CD4-positive, CD25-positive, alpha-beta regulatory T cell (primary cell): ENCODE data around the gene TMEM255A. TPM values are rescaled to one million over a fixed set of nuclear protein-coding genes. Genes with fewer than 3 reads are reported as not detected.

ENCODE experiments used
- ATAC-seq, 2 donors: fragments of 150-1000 bp; cut with Tn5 transposase; one replicate each; pipeline ENCODE4 v1.10.0; 2021; ENCODE audit warnings: low read depth in 2 of 2, moderate number of reproducible peaks in 2 of 2, moderate library complexity in 1 of 2
- DNase-seq, 3 donors: peaks; one replicate each; pipeline versions ENCODE4 v3.0.0 to v3.0.0-alpha.2; 2012 to 2022; ENCODE audit warnings: mixed read lengths in 1 of 3
- H3K27ac ChIP-seq: one replicate; pipeline ENCODE4 v1.7.0; 2013; ENCODE audit warnings: mild to moderate bottlenecking, low read length; ENCODE audit not compliant: insufficient read depth, poor library complexity, severe bottlenecking
- H3K27me3 ChIP-seq: one replicate; pipeline ENCODE4 v1.7.0; 2013; ENCODE audit warnings: low read length; ENCODE audit not compliant: control insufficient read depth, insufficient read depth
- H3K36me3 ChIP-seq: one replicate; pipeline ENCODE4 v1.7.0; 2013; ENCODE audit warnings: mild to moderate bottlenecking, low read length, moderate library complexity; ENCODE audit not compliant: control insufficient read depth, insufficient read depth
- H3K4me1 ChIP-seq: 2 replicates; pipeline ENCODE4 v1.7.0; 2013; ENCODE audit warnings: mild to moderate bottlenecking, low read length; ENCODE audit not compliant: insufficient read depth, control insufficient read depth, poor library complexity, severe bottlenecking
- H3K4me3 ChIP-seq: one replicate; pipeline ENCODE4 v1.7.0; 2013; ENCODE audit warnings: low read depth, mild to moderate bottlenecking, low read length, moderate library complexity
- H3K9me3 ChIP-seq, 2 experiments: 1 replicate in 1 of 2; 2 replicates in 1 of 2; pipeline ENCODE4 v1.7.0; 2013; ENCODE audit warnings: low read length in 2 of 2, mild to moderate bottlenecking in 1 of 2, moderate library complexity in 1 of 2; ENCODE audit not compliant: control insufficient read depth in 2 of 2
- H3K27ac Mint-ChIP-seq, 3 donors: one replicate each; pipeline ENCODE4 v1.8.0; 2020 to 2022; ENCODE audit warnings: mild to moderate bottlenecking in 3 of 3, mixed read lengths in 3 of 3, moderate library complexity in 2 of 3
- H3K27me3 Mint-ChIP-seq: one replicate; pipeline ENCODE4 v1.8.0; 2022; ENCODE audit warnings: mild to moderate bottlenecking, mixed read lengths
- H3K36me3 Mint-ChIP-seq: one replicate; pipeline ENCODE4 v1.8.0; 2020; ENCODE audit warnings: mixed read lengths
- H3K4me1 Mint-ChIP-seq, 4 donors: one replicate each; pipeline ENCODE4 v1.8.0; 2020 to 2022; ENCODE audit warnings: mixed read lengths in 4 of 4, mild to moderate bottlenecking in 1 of 4
- H3K4me3 Mint-ChIP-seq, 4 donors: one replicate each; pipeline ENCODE4 v1.8.0; 2020 to 2022; ENCODE audit warnings: mild to moderate bottlenecking in 4 of 4, mixed read lengths in 4 of 4, moderate library complexity in 3 of 4
- H3K9me3 Mint-ChIP-seq, 7 donors: one replicate each; pipeline ENCODE4 v1.8.0; 2020 to 2022; ENCODE audit warnings: mixed read lengths in 7 of 7, mild to moderate bottlenecking in 3 of 7, moderate library complexity in 2 of 7
- polyA plus RNA-seq, 4 donors: library from polyadenylated mRNA; unstranded; fragments of 300-500 nt; fragmentation: Illumina TruSeq; gene quantifications; one replicate each; pipeline ENCODE4 v1.2.3, GENCODE V29; 2021
- total RNA-seq: library from RNA; stranded (reverse); gene quantifications from one replicate; pipeline ENCODE4 v1.2.3, GENCODE V29; 2022

The TMEM255A gene
- total and polyA plus RNA-seq, 5 donors from 2014 or later = 0.07 TPM; not detected in 4

GRCh38 chrX:120242813-120243212 lies 68.4 kb downstream of the TMEM255A start:
- H3K9me3 ChIP-seq = no peaks in the 10 kb centered on the region
- peaks cover 6% of the 10 kb centered on the region for H3K36me3 ChIP-seq
- no peaks in the 10 kb centered on the region for H3K27me3 Mint-ChIP-seq
- peaks cover 5% of the 10 kb centered on the region for H3K27me3 ChIP-seq
- no peaks in the 10 kb centered on the region for H3K9me3 Mint-ChIP-seq
- peaks cover 8% of the 10 kb centered on the region for H3K4me1 ChIP-seq
- ATAC-seq = no peak
- no peak for DNase-seq
- peaks cover 13 to 18% (median 14%) of the 10 kb centered on the region in 4 donors for H3K4me1 Mint-ChIP-seq
- H3K36me3 Mint-ChIP-seq = peaks cover 3% of the 10 kb centered on the region
- no peak overlapping the region for H3K27ac ChIP-seq
- peak overlapping the region in 1 of 4 donors; percentile 65 for H3K4me3 Mint-ChIP-seq
- no peak overlapping the region for H3K4me3 ChIP-seq
- H3K27ac Mint-ChIP-seq = no peak overlapping the region

GRCh38 chrX:120238933-120239332 lies 72.3 kb downstream of the TMEM255A start:
- peaks cover 9% of the 10 kb centered on the region for H3K36me3 ChIP-seq
- no peak for ATAC-seq
- H3K36me3 Mint-ChIP-seq = peaks cover 11% of the 10 kb centered on the region
- H3K4me1 ChIP-seq = peaks cover 4% of the 10 kb centered on the region
- no peak for DNase-seq
- H3K27ac Mint-ChIP-seq = no peak overlapping the region
- H3K27ac ChIP-seq = no peak overlapping the region
- H3K9me3 Mint-ChIP-seq = no peaks in the 10 kb centered on the region
- no peaks in the 10 kb centered on the region for H3K27me3 Mint-ChIP-seq
- H3K9me3 ChIP-seq = no peaks in the 10 kb centered on the region
- H3K4me1 Mint-ChIP-seq = peaks cover 6 to 14% (median 10%) of the 10 kb centered on the region in 4 donors
- H3K4me3 ChIP-seq = no peak overlapping the region
- no peaks in the 10 kb centered on the region for H3K27me3 ChIP-seq
- H3K4me3 Mint-ChIP-seq = no peak overlapping the region

- H3K4me1 Mint-ChIP-seq = peaks cover 0 to 2% (median 0%) of the 10 kb centered on the region in 4 donors
- H3K4me1 ChIP-seq = no peaks in the 10 kb centered on the region
- peaks cover 11% of the 10 kb centered on the region for H3K36me3 Mint-ChIP-seq
- DNase-seq (no peak), ATAC-seq (no peak)
- H3K9me3 Mint-ChIP-seq = no peaks in the 10 kb centered on the region
- H3K27ac Mint-ChIP-seq = no peak overlapping the region
- no peaks in the 10 kb centered on the region for H3K27me3 ChIP-seq
- no peaks in the 10 kb centered on the region for H3K27me3 Mint-ChIP-seq
- no peak overlapping the region for H3K4me3 Mint-ChIP-seq
- H3K9me3 ChIP-seq = no peaks in the 10 kb centered on the region
- H3K27ac ChIP-seq = no peak overlapping the region
- no peak overlapping the region for H3K4me3 ChIP-seq
- peaks cover 9% of the 10 kb centered on the region for H3K36me3 ChIP-seq
Observed at GRCh38 chrX:120236687-120237479, 74.4 kb downstream of the TMEM255A start.

GRCh38 chrX:120235284-120235683 lies 76.0 kb downstream of the TMEM255A start:
- Mint-ChIP-seq H3K36me3 (peaks cover 11% of the 10 kb centered on the region), H3K4me1 (no peaks in the 10 kb centered on the region), H3K27me3 (no peaks in the 10 kb centered on the region), H3K27ac (no peak overlapping the region), H3K9me3 (no peaks in the 10 kb centered on the region), H3K4me3 (no peak overlapping the region)
- Histone ChIP-seq H3K36me3 (peaks cover 9% of the 10 kb centered on the region), H3K9me3 (no peaks in the 10 kb centered on the region), H3K4me1 (no peaks in the 10 kb centered on the region), H3K27me3 (no peaks in the 10 kb centered on the region), H3K4me3 (no peak overlapping the region), H3K27ac (no peak overlapping the region)
- DNase-seq = no peak
- no peak for ATAC-seq

GRCh38 chrX:120228187-120228908 lies 82.9 kb downstream of the TMEM255A start:
- peaks cover 0 to 2% (median 0%) of the 10 kb centered on the region in 4 donors for H3K4me1 Mint-ChIP-seq
- Histone ChIP-seq H3K4me1 (no peaks in the 10 kb centered on the region), H3K36me3 (peaks cover 3% of the 10 kb centered on the region), H3K9me3 (no peaks in the 10 kb centered on the region), H3K27ac (no peak overlapping the region), H3K4me3 (no peak overlapping the region), H3K27me3 (no peaks in the 10 kb centered on the region)
- H3K4me3 Mint-ChIP-seq = no peak overlapping the region
- no peak overlapping the region for H3K27ac Mint-ChIP-seq
- H3K9me3 Mint-ChIP-seq = no peaks in the 10 kb centered on the region
- no peak for ATAC-seq
- no peaks in the 10 kb centered on the region for H3K27me3 Mint-ChIP-seq
- no peaks in the 10 kb centered on the region for H3K36me3 Mint-ChIP-seq
- peak in 1 of 3 donors; percentile 9 for DNase-seq

GRCh38 chrX:120224388-120224787 lies 86.9 kb downstream of the TMEM255A start:
- no peaks in the 10 kb centered on the region for H3K9me3 ChIP-seq
- H3K27me3 ChIP-seq = no peaks in the 10 kb centered on the region
- no peak for DNase-seq
- Mint-ChIP-seq H3K4me3 (no peak overlapping the region), H3K27me3 (no peaks in the 10 kb centered on the region), H3K9me3 (no peaks in the 10 kb centered on the region), H3K4me1 (peaks cover 0 to 4% (median 0%) of the 10 kb centered on the region in 4 donors), H3K36me3 (peaks cover 7% of the 10 kb centered on the region), H3K27ac (peak overlapping the region in 1 of 3 donors; percentile 41)
- ATAC-seq = no peak
- H3K4me3 ChIP-seq = no peak overlapping the region
- no peaks in the 10 kb centered on the region for H3K4me1 ChIP-seq
- peaks cover 3% of the 10 kb centered on the region for H3K36me3 ChIP-seq
- H3K27ac ChIP-seq = no peak overlapping the region

GRCh38 chrX:120223374-120223773 lies 87.9 kb downstream of the TMEM255A start:
- Mint-ChIP-seq H3K4me3 (no peak overlapping the region), H3K36me3 (peaks cover 7% of the 10 kb centered on the region), H3K9me3 (no peaks in the 10 kb centered on the region), H3K27ac (no peak overlapping the region), H3K27me3 (no peaks in the 10 kb centered on the region), H3K4me1 (peaks cover 0 to 4% (median 0%) of the 10 kb centered on the region in 4 donors)
- Histone ChIP-seq H3K27ac (no peak overlapping the region), H3K36me3 (peaks cover 3% of the 10 kb centered on the region), H3K4me3 (no peak overlapping the region), H3K27me3 (no peaks in the 10 kb centered on the region), H3K4me1 (no peaks in the 10 kb centered on the region), H3K9me3 (no peaks in the 10 kb centered on the region)
- ATAC-seq = no peak
- no peak for DNase-seq
